Measurements from ENCODE around the gene MYL4.
"Not testable (repeated sequence)": the region's sequence is repeated elsewhere in the genome, so short reads cannot be mapped to it uniquely, and the experiment has no call there.

Gene MYL4

GRCh38 chr17:47221154-47221553, 12.0 kb downstream of the MYL4 start:
- no peak overlapping the region for H3K4me3 ChIP-seq (ENCODE audit: low read depth, low read length)
- TF ChIP-seq CTCF (IDR thresholded peaks at IDR 0.05; ENCODE audit: insufficient read depth, low read depth, low read length, missing control alignments) = no peak
- DNase-seq (ENCODE audit: low read depth) = no peak

- no peak overlapping the region for H3K4me3 ChIP-seq (ENCODE audit: low read depth, low read length)
- no peak for TF ChIP-seq CTCF (IDR thresholded peaks at IDR 0.05; ENCODE audit: insufficient read depth, low read depth, low read length, missing control alignments)
- DNase-seq (ENCODE audit: low read depth) = no peak
These were observed 12.9 kb downstream of the MYL4 start for GRCh38 chr17:47222047-47222446.

GRCh38 chr17:47223007-47223406, 13.9 kb downstream of the MYL4 start:
- TF ChIP-seq CTCF (IDR thresholded peaks at IDR 0.05; ENCODE audit: insufficient read depth, low read depth, low read length, missing control alignments) = no peak
- no peak overlapping the region for H3K4me3 ChIP-seq (ENCODE audit: low read depth, low read length)
- DNase-seq (ENCODE audit: low read depth) = no peak

- no peak for DNase-seq (ENCODE audit: low read depth)
- no peak overlapping the region for H3K4me3 ChIP-seq (ENCODE audit: low read depth, low read length)
- TF ChIP-seq CTCF (IDR thresholded peaks at IDR 0.05; ENCODE audit: insufficient read depth, low read depth, low read length, missing control alignments) = no peak
These were observed 14.3 kb downstream of the MYL4 start for GRCh38 chr17:47223460-47223859.

GRCh38 chr17:47224077-47224476, 14.9 kb downstream of the MYL4 start:
- H3K4me3 ChIP-seq (ENCODE audit: low read depth, low read length); DNase-seq (ENCODE audit: low read depth): not testable (repeated sequence)

- H3K4me3 ChIP-seq (ENCODE audit: low read depth, low read length) = no peak overlapping the region
- TF ChIP-seq CTCF (IDR thresholded peaks at IDR 0.05; ENCODE audit: insufficient read depth, low read depth, low read length, missing control alignments) = no peak
- DNase-seq (ENCODE audit: low read depth) = no peak
These were observed 15.8 kb downstream of the MYL4 start for GRCh38 chr17:47224966-47225365.

GRCh38 chr17:47225436-47225858, 16.3 kb downstream of the MYL4 start:
- H3K4me3 ChIP-seq (ENCODE audit: low read depth, low read length) = no peak overlapping the region

More at GRCh38 chr17:47225436-47225858, 16.3 kb downstream of the MYL4 start:
- TF ChIP-seq CTCF (IDR thresholded peaks at IDR 0.05; ENCODE audit: insufficient read depth, low read depth, low read length, missing control alignments) = no peak
- DNase-seq (ENCODE audit: low read depth) = no peak

Data from GM12865 (cell line).